Ascending aorta (tissue), 2 donors: Measurements from ENCODE around the gene MAP3K15. TPM values are rescaled to one million over a fixed set of nuclear protein-coding genes. Genes with fewer than 3 reads are reported as not detected.

Source experiments
- DNase-seq, 2 donors: peaks; one replicate each; pipeline ENCODE4 v3.0.0-alpha.2; 2019; ENCODE audit warnings: low spot score in 2 of 2
- H3K27ac ChIP-seq, 2 donors: fragments of 200-600 bp; sonication (generic); one replicate each; pipeline ENCODE4 v1.5.1; 2016 to 2017; ENCODE audit warnings: mild to moderate bottlenecking in 1 of 2
- H3K27me3 ChIP-seq: fragments of 200-600 bp; sonication (generic); one replicate; pipeline ENCODE4 v1.5.1; 2017
- H3K36me3 ChIP-seq, 2 donors: fragments of 200-600 bp; sonication (generic); one replicate each; pipeline ENCODE4 v1.5.1; 2016
- H3K4me1 ChIP-seq, 2 donors: fragments of 200-600 bp; sonication (generic); one replicate each; pipeline ENCODE4 v1.5.1; 2016 to 2017; ENCODE audit warnings: mild to moderate bottlenecking in 1 of 2
- H3K4me3 ChIP-seq, 2 donors: fragments of 200-600 bp; sonication (generic); one replicate each; pipeline ENCODE4 v1.5.1; 2016 to 2017; ENCODE audit warnings: mild to moderate bottlenecking in 1 of 2
- H3K9me3 ChIP-seq, 2 donors: fragments of 200-600 bp; sonication (generic); one replicate each; pipeline ENCODE4 v1.5.1; 2016
- intact Hi-C: fragments of 100-400 bp; cut with DNase I; formaldehyde crosslinking; loops from one replicate; pipeline ENCODE4 v1.15.1; 2023
- total RNA-seq: library from RNA; depleted of rRNA; stranded (reverse); fragments of >200 nt; gene quantifications from one replicate; pipeline ENCODE4 v1.1.0, GENCODE V29; 2016
- TF ChIP-seq, protein P1 (sequence below), 3 experiments: fragments of 200-600 bp in 2 of 3; fragments of 450-650 bp in 1 of 3; sonication (generic) in 2 of 3; IDR thresholded peaks; one replicate each; pipeline ENCODE4 v1.5.1; 2016 to 2019; ENCODE audit warnings: antibody characterized with exemption in 3 of 3, mild to moderate bottlenecking in 1 of 3, moderate library complexity in 1 of 3

The MAP3K15 gene
- total RNA-seq, 1 donor from 2014 or later = 0.21 TPM

DNA sequence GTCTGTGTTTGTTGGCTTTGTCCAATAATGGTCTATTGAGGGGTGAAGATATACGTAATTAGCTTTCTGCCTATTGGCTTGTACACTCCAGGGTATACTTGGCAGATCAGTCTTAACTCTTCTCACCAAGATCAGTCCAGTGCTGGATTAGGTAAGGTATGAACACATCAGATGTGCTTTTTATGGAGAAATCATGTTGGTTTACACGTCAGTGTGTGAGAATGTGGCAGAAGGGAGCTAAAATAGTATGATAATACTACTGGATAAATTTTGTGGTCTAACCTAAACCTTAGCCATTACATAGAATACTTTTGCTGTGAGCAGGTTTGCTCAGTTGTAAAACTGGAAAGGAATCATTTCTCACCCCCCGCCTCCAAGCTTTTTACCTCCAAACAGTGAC lies 167.4 kb downstream of the MAP3K15 start:
- Histone ChIP-seq H3K4me3 (no peak overlapping the region), H3K9me3 (no peaks in the 10 kb centered on the region), H3K27ac (no peak overlapping the region), H3K36me3 (peaks cover 0 to 32% of the 10 kb centered on the region in 2 donors), H3K27me3 (no peaks in the 10 kb centered on the region), H3K4me1 (peaks cover 0 to 3% of the 10 kb centered on the region in 2 donors)
- TF ChIP-seq, protein P1, sequence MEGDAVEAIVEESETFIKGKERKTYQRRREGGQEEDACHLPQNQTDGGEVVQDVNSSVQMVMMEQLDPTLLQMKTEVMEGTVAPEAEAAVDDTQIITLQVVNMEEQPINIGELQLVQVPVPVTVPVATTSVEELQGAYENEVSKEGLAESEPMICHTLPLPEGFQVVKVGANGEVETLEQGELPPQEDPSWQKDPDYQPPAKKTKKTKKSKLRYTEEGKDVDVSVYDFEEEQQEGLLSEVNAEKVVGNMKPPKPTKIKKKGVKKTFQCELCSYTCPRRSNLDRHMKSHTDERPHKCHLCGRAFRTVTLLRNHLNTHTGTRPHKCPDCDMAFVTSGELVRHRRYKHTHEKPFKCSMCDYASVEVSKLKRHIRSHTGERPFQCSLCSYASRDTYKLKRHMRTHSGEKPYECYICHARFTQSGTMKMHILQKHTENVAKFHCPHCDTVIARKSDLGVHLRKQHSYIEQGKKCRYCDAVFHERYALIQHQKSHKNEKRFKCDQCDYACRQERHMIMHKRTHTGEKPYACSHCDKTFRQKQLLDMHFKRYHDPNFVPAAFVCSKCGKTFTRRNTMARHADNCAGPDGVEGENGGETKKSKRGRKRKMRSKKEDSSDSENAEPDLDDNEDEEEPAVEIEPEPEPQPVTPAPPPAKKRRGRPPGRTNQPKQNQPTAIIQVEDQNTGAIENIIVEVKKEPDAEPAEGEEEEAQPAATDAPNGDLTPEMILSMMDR (IDR thresholded peaks at IDR 0.05) = no peak
- no peak for DNase-seq
- intact Hi-C loops = loop anchor here (10.0 kb wide), 1 partner anchor 673 kb away; the partner anchor contains the start of gene RS1

DNA sequence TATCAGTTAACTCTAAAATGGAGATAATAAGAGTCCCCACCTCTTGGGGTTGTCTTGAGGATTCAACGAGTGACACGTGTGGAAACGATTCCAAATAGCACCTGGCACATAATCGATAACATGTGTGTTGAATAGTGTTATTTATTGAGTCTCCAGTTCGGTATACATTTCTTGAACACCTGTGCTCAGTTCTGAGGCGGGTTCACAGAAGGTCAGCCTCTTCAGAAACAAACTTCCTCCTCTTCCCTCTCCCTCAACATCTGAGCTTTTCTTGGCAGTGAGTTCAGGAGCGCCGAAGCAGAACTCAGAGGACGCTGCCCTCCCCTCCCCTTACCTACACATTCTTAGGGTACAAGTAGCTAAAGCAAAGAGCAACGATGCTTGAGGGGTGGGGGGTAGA lies 170.6 kb downstream of the MAP3K15 start:
- H3K9me3 ChIP-seq = no peaks in the 10 kb centered on the region
- intact Hi-C loops = loop anchor here (10.0 kb wide), 1 partner anchor 670 kb away; the partner anchor contains the start of gene RS1
- no peaks in the 10 kb centered on the region for H3K27me3 ChIP-seq
- DNase-seq = no peak
- peaks cover 0 to under 1% of the 10 kb centered on the region in 2 donors for H3K36me3 ChIP-seq
- TF ChIP-seq, protein P1 (IDR thresholded peaks at IDR 0.05) = no peak
- peaks cover 0 to 3% of the 10 kb centered on the region in 2 donors for H3K4me1 ChIP-seq
- peak overlapping the region; percentile 60 to 89 for H3K4me3 ChIP-seq
- H3K27ac ChIP-seq = no peak overlapping the region

DNA sequence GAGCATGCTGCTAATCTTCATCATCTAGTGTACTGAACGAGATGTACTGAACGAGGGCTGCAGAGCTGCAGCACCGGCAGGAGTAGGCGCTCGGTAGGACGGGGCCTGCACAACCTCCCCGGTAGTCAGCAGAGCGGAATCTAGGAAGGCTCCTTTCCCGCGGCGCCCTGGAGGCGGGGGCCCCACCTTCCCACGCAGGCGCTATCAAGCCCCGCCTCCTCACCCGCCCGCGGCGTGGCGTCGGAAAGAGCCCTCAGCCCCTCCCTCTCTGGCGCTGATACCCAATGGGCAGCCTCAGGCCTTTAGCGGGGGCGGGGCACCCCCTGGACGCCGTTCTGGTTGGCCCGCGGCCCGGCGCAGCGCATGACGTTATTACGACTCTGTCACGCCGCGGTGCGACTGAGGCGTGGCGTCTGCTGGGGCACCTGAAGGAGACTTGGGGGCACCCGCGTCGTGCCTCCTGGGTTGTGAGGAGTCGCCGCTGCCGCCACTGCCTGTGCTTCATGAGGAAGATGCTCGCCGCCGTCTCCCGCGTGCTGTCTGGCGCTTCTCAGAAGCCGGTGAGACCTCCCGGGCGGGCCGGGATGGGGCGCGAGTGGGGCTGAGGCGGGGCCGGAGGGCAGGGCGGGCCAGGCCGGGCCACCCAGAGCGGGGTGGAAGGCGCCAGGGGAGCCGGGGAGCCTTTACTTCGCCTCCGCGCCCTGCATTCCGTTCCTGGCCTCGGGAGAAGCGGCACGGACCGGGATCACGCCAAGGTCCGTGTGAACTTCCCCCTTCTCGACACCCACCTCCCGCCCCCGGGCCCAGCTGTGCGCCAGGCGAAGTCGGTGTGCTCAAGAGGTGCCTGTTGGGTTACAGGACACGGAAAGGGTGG lies 171.5 kb downstream of the MAP3K15 start, which contains the start of gene PDHA1:
PDHA1 (plus strand) TSS at position 393 of the 874 bp plus-strand sequence; CDS start at position 504, 111 bp downstream.
- Histone ChIP-seq H3K4me3 (peak within 1 kb of the TSS; percentile 60 to 89), H3K27ac (peak within 1 kb of the TSS; percentile 80 to 90), H3K4me1 (peaks cover 0 to 3% of the 10 kb centered on the region in 2 donors), H3K27me3 (no peaks in the 10 kb centered on the region), H3K36me3 (no peaks in the 10 kb centered on the region), H3K9me3 (no peaks in the 10 kb centered on the region)
- TF ChIP-seq, protein P1 (IDR thresholded peaks at IDR 0.05) = no peak
- DNase-seq = peak; percentile 80 to 95
- intact Hi-C loops = loop anchor here (2.0 to 10.0 kb wide), 2 partner anchors 359 to 669 kb away; partner anchors contain the start of genes PHKA2 and RS1

DNA sequence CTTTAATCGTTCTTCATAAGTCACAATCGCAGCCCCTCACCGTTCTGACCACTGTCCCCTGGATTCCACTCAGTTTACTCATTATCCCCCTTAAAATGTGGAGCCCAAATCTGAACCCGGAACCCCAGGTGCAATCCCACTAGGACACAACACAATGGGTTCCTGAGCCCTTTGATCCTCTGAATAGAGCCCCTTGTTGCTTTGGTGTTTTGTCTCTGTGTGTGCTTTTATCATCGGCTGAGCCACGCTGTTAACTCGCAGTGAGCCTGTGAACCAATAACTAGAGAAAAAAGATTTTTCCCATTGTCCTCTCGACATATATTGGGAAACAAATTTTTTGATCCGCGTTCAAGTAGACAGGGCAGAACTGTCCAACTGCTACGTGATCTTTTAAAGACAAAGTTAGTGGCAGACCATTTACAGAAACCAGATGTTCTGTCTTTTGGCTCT lies 172.2 kb downstream of the MAP3K15 start:
- intact Hi-C loops = loop anchor here (2.0 to 10.0 kb wide), 2 partner anchors 358 to 668 kb away; partner anchors contain the start of genes PHKA2 and RS1
- no peak for DNase-seq
- peaks cover 0 to 3% of the 10 kb centered on the region in 2 donors for H3K4me1 ChIP-seq
- H3K9me3 ChIP-seq = no peaks in the 10 kb centered on the region
- peak overlapping the region; percentile 38 to 80 for H3K27ac ChIP-seq
- TF ChIP-seq, protein P1 (IDR thresholded peaks at IDR 0.05) = no peak
- H3K36me3 ChIP-seq = no peaks in the 10 kb centered on the region
- H3K4me3 ChIP-seq = peak overlapping the region; percentile 60 to 89
- H3K27me3 ChIP-seq = no peaks in the 10 kb centered on the region

DNA sequence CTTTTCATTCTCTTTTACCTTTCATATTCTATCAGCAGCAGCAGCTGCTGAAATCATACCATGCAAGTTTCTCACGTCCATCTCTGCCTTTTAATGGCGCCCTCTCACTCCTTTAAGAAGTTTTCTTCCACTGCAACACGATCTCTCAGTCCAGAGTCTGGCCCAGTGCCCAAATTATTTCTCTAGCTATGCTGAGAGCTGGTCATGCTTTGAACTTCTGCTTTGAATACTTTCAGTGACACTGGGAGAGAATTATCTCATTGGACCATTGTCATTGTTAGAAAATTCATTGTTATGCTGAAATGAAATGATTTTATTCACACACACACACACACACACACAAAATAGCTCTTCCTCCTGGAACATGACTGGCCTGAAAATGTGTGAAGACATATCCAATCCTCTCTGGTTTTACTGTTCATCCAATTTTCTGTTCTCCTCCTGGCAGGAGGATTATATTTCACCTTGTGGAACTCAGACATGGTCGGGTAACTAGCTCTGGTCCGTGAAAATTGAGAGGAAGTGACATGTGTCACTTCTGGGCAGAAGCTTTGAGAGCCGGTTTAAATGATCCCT lies 172.9 kb downstream of the MAP3K15 start:
- intact Hi-C loops = loop anchor here (2.0 to 10.0 kb wide), 2 partner anchors 358 to 668 kb away; partner anchors contain the start of genes PHKA2 and RS1
- H3K4me3 ChIP-seq = no peak overlapping the region
- TF ChIP-seq, protein P1 (IDR thresholded peaks at IDR 0.05) = no peak

More for the DNA sequence above, 172.9 kb downstream of the MAP3K15 start:
- peaks cover 0 to 3% of the 10 kb centered on the region in 2 donors for H3K4me1 ChIP-seq
- no peaks in the 10 kb centered on the region for H3K9me3 ChIP-seq
- no peaks in the 10 kb centered on the region for H3K27me3 ChIP-seq
- H3K36me3 ChIP-seq = no peaks in the 10 kb centered on the region
- no peak overlapping the region for H3K27ac ChIP-seq
- no peak for DNase-seq
